Caco-2 (cell line): ENCODE data around the gene MYADML2. TPM values are rescaled to one million over a fixed set of nuclear protein-coding genes. Genes with fewer than 3 reads are reported as not detected.
A peak's percentile ranks its signal among the peaks of the same experiment; 100 is the strongest.

Source experiments
- BruUV-seq: library from RNA; stranded (reverse); fragments of 400-500 nt; replicated peaks from 2 replicates; lab custom pipeline; 2021; lab: Mats Ljungman, UMichigan
- CTCF ChIA-PET: fragments of 300-600 bp; sonication (Branson Sonifier 250); formaldehyde crosslinking; loops from one replicate; lab custom pipeline; 2022; ENCODE audit warnings: antibody characterized with exemption; lab: Charles Lee
- POLR2A ChIA-PET: fragments of 300-600 bp; sonication (Branson Sonifier 250); formaldehyde crosslinking; loops from one replicate; lab custom pipeline; 2022; ENCODE audit warnings: antibody characterized with exemption; lab: Charles Lee
- DNase-seq, 2 experiments: peaks; one replicate each; pipeline versions ENCODE4 v3.0.0 to v3.0.0-alpha.2; 2020 to 2022
- H3K27me3 ChIP-seq: replicated peaks from 2 replicates; pipeline ENCODE4 v1.6.0; 2011; ENCODE audit warnings: low read length; ENCODE audit not compliant: control insufficient read depth, insufficient read depth
- H3K36me3 ChIP-seq: 2 replicates; pipeline ENCODE4 v1.5.1; 2011; ENCODE audit warnings: low read length; ENCODE audit not compliant: control insufficient read depth, insufficient read depth
- H3K4me1 ChIP-seq: fragments of 250-450 bp; sonication (Bioruptor Pico); 2 replicates; pipeline ENCODE4 v1.5.1; 2020; ENCODE audit warnings: mild to moderate bottlenecking
- H3K4me3 ChIP-seq: 2 replicates; pipeline ENCODE4 v1.5.1; 2011; ENCODE audit warnings: low read depth, mild to moderate bottlenecking, control low read depth, low read length
- H3K9me3 ChIP-seq: fragments of 250-450 bp; sonication (Bioruptor Pico); 2 replicates; pipeline ENCODE4 v1.5.1; 2020; ENCODE audit warnings: mild to moderate bottlenecking, moderate library complexity
- H3K27ac Mint-ChIP-seq: one replicate; pipeline ENCODE4 v1.8.0; 2022; ENCODE audit warnings: mixed read lengths; ENCODE audit not compliant: unreplicated experiment
- H3K27me3 Mint-ChIP-seq: one replicate; pipeline ENCODE4 v1.8.0; 2022; ENCODE audit warnings: mixed read lengths; ENCODE audit not compliant: insufficient read depth, unreplicated experiment
- H3K36me3 Mint-ChIP-seq: one replicate; pipeline ENCODE4 v1.8.0; 2022; ENCODE audit warnings: mild to moderate bottlenecking, mixed read lengths; ENCODE audit not compliant: insufficient read depth, unreplicated experiment
- H3K4me1 Mint-ChIP-seq: one replicate; pipeline ENCODE4 v1.8.0; 2022; ENCODE audit warnings: low read depth, mixed read lengths; ENCODE audit not compliant: unreplicated experiment
- H3K4me3 Mint-ChIP-seq: one replicate; pipeline ENCODE4 v1.8.0; 2022; ENCODE audit warnings: mild to moderate bottlenecking, moderate library complexity, mixed read lengths; ENCODE audit not compliant: unreplicated experiment
- H3K9me3 Mint-ChIP-seq: one replicate; pipeline ENCODE4 v1.8.0; 2022; ENCODE audit warnings: mixed read lengths; ENCODE audit not compliant: unreplicated experiment
- CTCF ChIP-seq, 2 experiments: fragments of 200-600 bp in 1 of 2; IDR thresholded peaks; 1 replicate in 1 of 2; 2 replicates in 1 of 2; pipeline versions ENCODE4 v1.5.1 to v1.8.0; 2011 to 2022; ENCODE audit warnings: antibody characterized with exemption in 1 of 2, control low read depth in 1 of 2, inconsistent platforms in 1 of 2, low read depth in 1 of 2, low read length in 1 of 2, mild to moderate bottlenecking in 1 of 2, moderate library complexity in 1 of 2; ENCODE audit not compliant: insufficient read depth in 1 of 2, severe bottlenecking in 1 of 2, unreplicated experiment in 1 of 2
- intact Hi-C: fragments of 100-400 bp; cut with micrococcal nuclease; formaldehyde crosslinking; loops from one replicate; pipeline ENCODE4 v1.10.0; 2022; ENCODE audit not compliant: unreplicated experiment
- total RNA-seq: library from RNA; stranded (reverse); gene quantifications from 2 replicates; pipeline ENCODE4 v1.2.3, GENCODE V29; 2022

MYADML2 gene
- total RNA-seq, 1 experiment from 2014 or later: not detected

- H3K4me1 ChIP-seq: peaks cover 7% of the 10 kb centered on the region
- no peaks in the 10 kb centered on the region for H3K27me3 Mint-ChIP-seq
- no peak for DNase-seq
- H3K4me1 Mint-ChIP-seq: peaks cover 17% of the 10 kb centered on the region
- POLR2A ChIA-PET: interaction anchor here (0.5 to 0.6 kb wide), 2 partner anchors 38 to 360 kb away, joined by 4 read pairs; no protein-coding TSS in a partner anchor
- peaks cover 44% of the 10 kb centered on the region for H3K36me3 Mint-ChIP-seq
- CTCF ChIA-PET: interaction anchor here (0.6 kb wide), 3 partner anchors 29 to 200 kb away, joined by 3 to 5 read pairs (median 3); partner anchors contain the start of gene CENPX
- BruUV-seq: TSS peak; percentile 11
- H3K27me3 ChIP-seq: no peaks in the 10 kb centered on the region
- H3K4me3 Mint-ChIP-seq: no peak overlapping the region
- TF ChIP-seq CTCF (IDR thresholded peaks at IDR 0.05; ENCODE audit: insufficient read depth in 1 of 2, low read depth in 1 of 2, low read length in 1 of 2, severe bottlenecking in 1 of 2, unreplicated experiment in 1 of 2): no peak
- H3K36me3 ChIP-seq: peaks cover 3% of the 10 kb centered on the region; the same call in 1 of the 2 replicates
- H3K4me3 ChIP-seq: no peak overlapping the region
- H3K9me3 Mint-ChIP-seq: no peaks in the 10 kb centered on the region
- H3K27ac Mint-ChIP-seq: peak overlapping the region; percentile 33
- intact Hi-C loops: no loop called here
- no peaks in the 10 kb centered on the region for H3K9me3 ChIP-seq
Observed at GRCh38 chr17:81930142-81931125, 16.6 kb downstream of the MYADML2 start.

- H3K36me3 Mint-ChIP-seq: peaks cover 38% of the 10 kb centered on the region
- no peaks in the 10 kb centered on the region for H3K9me3 ChIP-seq
- no peaks in the 10 kb centered on the region for H3K9me3 Mint-ChIP-seq
- TF ChIP-seq CTCF (IDR thresholded peaks at IDR 0.05; ENCODE audit: insufficient read depth in 1 of 2, low read depth in 1 of 2, low read length in 1 of 2, severe bottlenecking in 1 of 2, unreplicated experiment in 1 of 2): no peak
- POLR2A ChIA-PET: no interaction called here
- peaks cover 7% of the 10 kb centered on the region for H3K4me1 ChIP-seq
- no TSS peak for BruUV-seq
- no peaks in the 10 kb centered on the region for H3K27me3 ChIP-seq
- H3K4me3 ChIP-seq: peak overlapping the region; percentile 89
- H3K27me3 Mint-ChIP-seq: no peaks in the 10 kb centered on the region
- H3K4me1 Mint-ChIP-seq: peaks cover 17% of the 10 kb centered on the region
- no peaks in the 10 kb centered on the region for H3K36me3 ChIP-seq
- no peak overlapping the region for H3K27ac Mint-ChIP-seq
- CTCF ChIA-PET: no interaction called here
- intact Hi-C loops: loop anchor here (5.0 kb wide), 2 partner anchors 93 to 593 kb away; partner anchors contain the start of genes CENPX and LRRC45
- no peak for DNase-seq
- peak overlapping the region; percentile 72 for H3K4me3 Mint-ChIP-seq
Observed at GRCh38 chr17:81929253-81930141, 17.5 kb downstream of the MYADML2 start.
